ENCODE data around the gene SNX25.
A peak's percentile ranks its signal among the peaks of the same experiment; 100 is the strongest.
"Not testable (repeated sequence)": the region's sequence is repeated elsewhere in the genome, so short reads cannot be mapped to it uniquely, and the experiment has no call there.

The SNX25 gene

DNA sequence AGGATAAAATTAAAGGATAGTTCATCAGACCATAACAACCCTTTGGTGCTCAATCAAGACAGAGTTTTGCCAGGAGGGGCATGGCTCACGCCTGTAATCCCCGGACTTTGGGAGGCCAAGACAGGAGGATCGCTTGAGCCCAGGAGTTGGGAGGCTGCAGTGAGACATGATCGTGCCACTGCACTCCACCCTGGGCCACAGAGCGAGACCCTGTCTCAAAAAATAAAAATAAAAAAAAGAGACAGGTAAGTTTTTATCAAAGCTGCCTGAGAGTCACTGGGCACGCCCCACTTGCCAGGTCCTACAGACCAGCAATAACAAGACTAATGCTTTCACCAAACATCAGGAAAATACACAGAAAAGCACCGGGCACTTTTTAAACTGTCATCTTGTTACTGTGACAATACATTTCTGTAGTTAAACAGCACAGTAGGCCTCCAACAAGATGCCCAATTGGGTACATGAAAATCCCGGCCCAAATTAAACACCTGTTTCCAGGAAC lies 6.4 kb upstream of the SNX25 start:
- Histone ChIP-seq H3K36me3 (ENCODE audit: insufficient read depth, low read length) (no peaks in the 10 kb centered on the region), H3K9me2 (ENCODE audit: low read depth, low read length) (no peaks in the 10 kb centered on the region), H3K4me1 (ENCODE audit: insufficient read depth, low read length, severe bottlenecking) (peaks cover 43% of the 10 kb centered on the region), H3K4me2 (ENCODE audit: low read length) (peak overlapping the region; percentile 86), H4K20me1 (ENCODE audit: insufficient read depth, low read length) (no peaks in the 10 kb centered on the region), H2AFZ (ENCODE audit: low read length) (no peak overlapping the region), H3F3A (ENCODE audit: insufficient read depth, low read length) (no peaks in the 10 kb centered on the region), H3K27ac (ENCODE audit: low read depth, low read length, poor library complexity, severe bottlenecking) (peak overlapping the region; percentile 83), H3K9ac (ENCODE audit: low read length) (peak overlapping the region; percentile 83), H3K79me2 (ENCODE audit: insufficient read depth, low read length) (peaks cover 21% of the 10 kb centered on the region), H3K4me3 (ENCODE audit: low read depth, low read length, poor library complexity, severe bottlenecking) (peak overlapping the region; percentile 74), H3K27me3 (ENCODE audit: insufficient read depth, low read length) (no peaks in the 10 kb centered on the region), H3K9me3 (ENCODE audit: low read length) (no peaks in the 10 kb centered on the region)
- no peak for TF ChIP-seq CTCF (IDR thresholded peaks at IDR 0.05; ENCODE audit: low read length)
- no peak for TF ChIP-seq EZH2 (IDR thresholded peaks at IDR 0.05; ENCODE audit: borderline replicate concordance, low read length)

- Histone ChIP-seq H3K4me3 (ENCODE audit: low read depth, low read length, poor library complexity, severe bottlenecking) (peak within 1 kb of the TSS; percentile 74), H2AFZ (ENCODE audit: low read length) (no peak within 1 kb of the TSS), H3K36me3 (ENCODE audit: insufficient read depth, low read length) (no peaks in the 10 kb centered on the region), H3K9me3 (ENCODE audit: low read length) (no peaks in the 10 kb centered on the region), H3K9ac (ENCODE audit: low read length) (peak within 1 kb of the TSS; percentile 83), H3K79me2 (ENCODE audit: insufficient read depth, low read length) (peaks cover 21% of the 10 kb centered on the region), H3K9me2 (ENCODE audit: low read depth, low read length) (no peaks in the 10 kb centered on the region), H3K27ac (ENCODE audit: low read depth, low read length, poor library complexity, severe bottlenecking) (peak within 1 kb of the TSS; percentile 83), H3F3A (ENCODE audit: insufficient read depth, low read length) (no peaks in the 10 kb centered on the region), H3K4me2 (ENCODE audit: low read length) (peak within 1 kb of the TSS; percentile 86), H3K27me3 (ENCODE audit: insufficient read depth, low read length) (no peaks in the 10 kb centered on the region), H3K4me1 (ENCODE audit: insufficient read depth, low read length, severe bottlenecking) (peaks cover 44% of the 10 kb centered on the region), H4K20me1 (ENCODE audit: insufficient read depth, low read length) (no peaks in the 10 kb centered on the region)
- no peak for TF ChIP-seq EZH2 (IDR thresholded peaks at IDR 0.05; ENCODE audit: borderline replicate concordance, low read length)
- TF ChIP-seq CTCF (IDR thresholded peaks at IDR 0.05; ENCODE audit: low read length): no peak
Measured at GRCh38 chr4:185203486-185204237, 5.7 kb upstream of the SNX25 start, which contains the start of gene CFAP97. Gene CFAP97 (minus strand): TSS chr4:185204000. CDS start chr4:185191196, 12,804 bp downstream.

- H3K9me3 ChIP-seq (ENCODE audit: low read length): no peaks in the 10 kb centered on the region
- no peaks in the 10 kb centered on the region for H3K27me3 ChIP-seq (ENCODE audit: insufficient read depth, low read length)
- no peaks in the 10 kb centered on the region for H3F3A ChIP-seq (ENCODE audit: insufficient read depth, low read length)
- peak overlapping the region; percentile 74 for H3K4me3 ChIP-seq (ENCODE audit: low read depth, low read length, poor library complexity, severe bottlenecking)
- H3K9me2 ChIP-seq (ENCODE audit: low read depth, low read length): no peaks in the 10 kb centered on the region
- H3K79me2 ChIP-seq (ENCODE audit: insufficient read depth, low read length): peaks cover 21% of the 10 kb centered on the region
- peak overlapping the region; percentile 86 for H3K4me2 ChIP-seq (ENCODE audit: low read length)
- H3K4me1 ChIP-seq (ENCODE audit: insufficient read depth, low read length, severe bottlenecking): peaks cover 50% of the 10 kb centered on the region
- TF ChIP-seq EZH2 (IDR thresholded peaks at IDR 0.05; ENCODE audit: borderline replicate concordance, low read length) (no peak), CTCF (IDR thresholded peaks at IDR 0.05; ENCODE audit: low read length) (0 out of 2 replicates have a peak, but pooled peaks have one; percentile 8)
- H2AFZ ChIP-seq (ENCODE audit: low read length): no peak overlapping the region
- no peaks in the 10 kb centered on the region for H4K20me1 ChIP-seq (ENCODE audit: insufficient read depth, low read length)
- H3K27ac ChIP-seq (ENCODE audit: low read depth, low read length, poor library complexity, severe bottlenecking): peak overlapping the region; percentile 67
- H3K9ac ChIP-seq (ENCODE audit: low read length): peak overlapping the region; percentile 83
- no peaks in the 10 kb centered on the region for H3K36me3 ChIP-seq (ENCODE audit: insufficient read depth, low read length)
Measured at GRCh38 chr4:185204238-185204910, 5.0 kb upstream of the SNX25 start.

DNA sequence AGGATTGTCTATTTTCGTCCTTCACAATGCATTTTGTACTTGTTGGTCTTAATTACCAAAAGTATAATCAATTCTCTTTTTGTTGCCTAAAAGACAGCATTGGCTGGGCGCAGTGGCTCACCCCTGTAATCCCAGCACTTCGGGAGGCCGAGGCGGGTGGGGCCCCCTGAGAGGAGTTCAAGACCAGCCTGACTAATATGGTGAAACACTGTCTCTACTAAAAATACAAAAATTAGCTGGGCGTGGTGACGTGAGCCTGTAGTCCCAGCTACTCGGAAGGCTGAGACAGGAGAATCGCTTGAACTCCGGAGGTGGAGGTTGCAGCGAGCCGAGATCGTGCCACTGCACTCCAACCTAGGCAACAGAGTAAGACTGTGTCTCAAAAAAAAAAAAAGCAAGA lies 4.3 kb upstream of the SNX25 start:
- not testable (repeated sequence) for H3K9me3 ChIP-seq (ENCODE audit: low read length); H4K20me1 ChIP-seq (ENCODE audit: insufficient read depth, low read length); H2AFZ ChIP-seq (ENCODE audit: low read length); H3K9me2 ChIP-seq (ENCODE audit: low read depth, low read length); H3F3A ChIP-seq (ENCODE audit: insufficient read depth, low read length); H3K36me3 ChIP-seq (ENCODE audit: insufficient read depth, low read length); H3K27me3 ChIP-seq (ENCODE audit: insufficient read depth, low read length)
- peak overlapping the region; percentile 74 for H3K4me3 ChIP-seq (ENCODE audit: low read depth, low read length, poor library complexity, severe bottlenecking)
- H3K9ac ChIP-seq (ENCODE audit: low read length): peak overlapping the region; percentile 83
- H3K4me2 ChIP-seq (ENCODE audit: low read length): peak overlapping the region; percentile 86
- peak overlapping the region; percentile 67 for H3K27ac ChIP-seq (ENCODE audit: low read depth, low read length, poor library complexity, severe bottlenecking)
- H3K79me2 ChIP-seq (ENCODE audit: insufficient read depth, low read length): peaks cover 21% of the 10 kb centered on the region
- peaks cover 50% of the 10 kb centered on the region for H3K4me1 ChIP-seq (ENCODE audit: insufficient read depth, low read length, severe bottlenecking)
